22Rv1 (cell line): ENCODE data around the gene HBB.

Source experiments
- ZFX ChIP-seq: fragments of 450-650 bp; IDR thresholded peaks from 2 replicates; pipeline ENCODE4 v1.6.1; 2017; ENCODE audit warnings: antibody characterized with exemption, borderline replicate concordance
- TF ChIP-seq, protein P1 (sequence below): fragments of 450-650 bp; IDR thresholded peaks from 2 replicates; pipeline ENCODE4 v1.5.1; 2017; ENCODE audit warnings: mild to moderate bottlenecking

DNA sequence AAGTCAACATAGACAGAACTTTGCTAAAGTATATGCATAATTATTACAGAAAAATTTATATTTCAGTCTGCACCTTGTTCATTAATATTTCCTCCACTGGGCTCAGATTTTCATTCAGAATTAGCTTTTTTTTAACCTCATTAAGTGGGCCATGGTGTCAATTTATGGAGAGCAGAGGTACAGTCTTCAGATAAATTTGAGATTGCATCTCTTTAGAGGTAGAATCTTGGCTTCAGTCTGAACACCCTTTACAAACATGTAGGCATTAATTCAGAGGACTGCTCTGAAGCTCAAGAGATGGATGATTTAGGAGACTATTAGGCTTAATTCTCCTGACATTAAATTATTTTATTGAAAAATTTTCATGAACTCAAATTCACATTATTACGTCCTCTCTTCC lies 3.4 kb upstream of the HBB start:
- TF ChIP-seq, protein P1, sequence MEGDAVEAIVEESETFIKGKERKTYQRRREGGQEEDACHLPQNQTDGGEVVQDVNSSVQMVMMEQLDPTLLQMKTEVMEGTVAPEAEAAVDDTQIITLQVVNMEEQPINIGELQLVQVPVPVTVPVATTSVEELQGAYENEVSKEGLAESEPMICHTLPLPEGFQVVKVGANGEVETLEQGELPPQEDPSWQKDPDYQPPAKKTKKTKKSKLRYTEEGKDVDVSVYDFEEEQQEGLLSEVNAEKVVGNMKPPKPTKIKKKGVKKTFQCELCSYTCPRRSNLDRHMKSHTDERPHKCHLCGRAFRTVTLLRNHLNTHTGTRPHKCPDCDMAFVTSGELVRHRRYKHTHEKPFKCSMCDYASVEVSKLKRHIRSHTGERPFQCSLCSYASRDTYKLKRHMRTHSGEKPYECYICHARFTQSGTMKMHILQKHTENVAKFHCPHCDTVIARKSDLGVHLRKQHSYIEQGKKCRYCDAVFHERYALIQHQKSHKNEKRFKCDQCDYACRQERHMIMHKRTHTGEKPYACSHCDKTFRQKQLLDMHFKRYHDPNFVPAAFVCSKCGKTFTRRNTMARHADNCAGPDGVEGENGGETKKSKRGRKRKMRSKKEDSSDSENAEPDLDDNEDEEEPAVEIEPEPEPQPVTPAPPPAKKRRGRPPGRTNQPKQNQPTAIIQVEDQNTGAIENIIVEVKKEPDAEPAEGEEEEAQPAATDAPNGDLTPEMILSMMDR: no peak
- TF ChIP-seq ZFX: no peak
